ENCODE measurements around the gene KATNB1.
"Not testable (repeated sequence)": the region's sequence is repeated elsewhere in the genome, so short reads cannot be mapped to it uniquely, and the experiment has no call there.

KATNB1 gene

DNA sequence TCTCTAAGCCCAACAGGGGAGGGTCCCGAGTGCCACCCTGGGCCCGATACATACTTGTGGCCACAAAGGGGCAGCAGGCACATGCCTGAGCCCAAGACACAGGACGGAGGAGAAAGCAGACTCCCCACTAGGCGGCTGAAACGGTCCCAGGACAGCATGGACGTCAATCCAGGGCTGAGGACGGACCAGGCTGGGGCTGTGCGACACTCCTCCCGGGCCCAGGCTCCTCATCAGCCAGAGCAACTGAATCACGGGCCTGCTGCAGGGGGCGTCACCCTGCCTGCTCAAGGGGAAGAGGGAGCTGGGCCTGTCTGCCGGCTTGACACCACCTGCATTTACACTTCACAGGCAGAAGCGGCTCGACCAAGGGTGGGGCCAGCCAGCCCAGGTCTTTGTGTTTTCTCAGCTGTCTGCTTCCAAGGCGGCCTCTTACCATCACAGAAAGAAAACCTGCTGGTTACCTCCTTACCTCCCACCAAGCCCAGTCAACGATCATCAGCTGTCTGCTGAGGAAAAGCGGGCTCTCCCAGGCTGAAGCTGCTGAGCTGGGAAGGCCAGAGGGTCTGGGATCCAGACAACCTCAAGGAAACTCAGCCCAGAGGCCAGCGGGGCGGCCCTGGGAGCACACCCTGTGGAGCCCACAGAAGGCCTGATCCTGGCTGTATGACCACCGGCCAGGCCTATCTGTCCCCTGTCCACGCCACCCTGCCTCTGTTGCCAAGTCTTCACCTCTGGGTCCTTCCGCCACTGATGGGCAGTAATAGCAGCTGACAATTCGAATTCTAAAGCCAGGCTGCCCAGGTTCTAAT is 40.3 kb downstream of the KATNB1 start:
- Histone ChIP-seq H3K9me3 (no peaks in the 10 kb centered on the region), H3K27ac (no peak overlapping the region), H3K27me3 (no peaks in the 10 kb centered on the region), H3K36me3 (peaks cover 9 to 32% (median 29%) of the 10 kb centered on the region in 3 donors), H3K4me3 (no peak overlapping the region), H3K4me1 (no peaks in the 10 kb centered on the region)
- no peak for DNase-seq
- no peak for TF ChIP-seq CTCF (IDR thresholded peaks at IDR 0.05)
- intact Hi-C loops (cut with DNase I; ENCODE audit: low total_unique reads): no loop called here

- Histone ChIP-seq H3K4me1 (no peaks in the 10 kb centered on the region), H3K27me3 (no peaks in the 10 kb centered on the region), H3K4me3 (no peak overlapping the region), H3K9me3 (no peaks in the 10 kb centered on the region), H3K36me3 (peaks cover 0 to 24% (median 19%) of the 10 kb centered on the region in 3 donors), H3K27ac (no peak overlapping the region)
- no peak for TF ChIP-seq CTCF (IDR thresholded peaks at IDR 0.05)
- intact Hi-C loops (cut with DNase I; ENCODE audit: low total_unique reads): no loop called here
- DNase-seq: no peak
Observed at GRCh38 chr16:57778658-57779057, 43.1 kb downstream of the KATNB1 start.

DNA sequence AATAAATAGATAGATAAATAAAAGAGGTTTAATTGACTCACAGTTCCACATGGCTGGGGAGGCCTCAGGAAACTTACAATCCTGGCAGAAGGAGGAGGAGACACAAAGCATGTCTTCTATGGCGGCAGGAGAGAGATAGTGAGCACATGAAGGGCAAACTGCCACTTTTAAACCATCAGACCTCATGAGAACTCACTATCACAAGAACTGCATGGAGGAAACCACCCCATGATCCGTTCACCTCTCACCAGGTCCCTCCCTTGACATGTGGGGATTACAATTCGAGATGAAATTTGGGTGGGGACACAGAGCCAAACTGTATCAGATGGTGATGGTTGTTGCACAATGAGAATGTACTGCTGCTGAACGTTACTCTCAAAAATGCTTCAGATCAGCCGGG is 44.3 kb downstream of the KATNB1 start:
- H3K4me3 ChIP-seq; H3K27ac ChIP-seq; H3K4me1 ChIP-seq; intact Hi-C loops (cut with DNase I; ENCODE audit: low total_unique reads); H3K27me3 ChIP-seq; H3K9me3 ChIP-seq; DNase-seq: not testable (repeated sequence)
- H3K36me3 ChIP-seq: peaks cover 0 to 29% (median 27%) of the 10 kb centered on the region in 3 donors

DNA sequence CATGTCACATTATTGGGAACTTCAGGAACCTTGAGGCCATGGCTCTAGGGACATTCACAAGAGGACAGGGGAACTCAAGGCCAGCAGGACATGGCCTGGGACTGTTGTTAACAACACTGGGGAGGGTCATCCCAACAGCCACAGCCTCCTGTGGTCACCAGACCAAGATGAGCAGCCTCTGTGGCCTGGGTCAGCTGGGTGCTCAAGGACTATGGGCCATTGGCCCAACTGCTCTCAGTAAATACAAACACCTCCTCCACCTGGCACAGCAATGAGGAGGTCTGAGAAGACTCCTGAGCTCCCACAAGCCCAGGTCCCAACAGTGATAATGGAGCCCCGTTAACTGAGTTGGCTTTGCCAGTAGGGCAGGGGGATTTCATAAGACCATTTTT is 45.8 kb downstream of the KATNB1 start:
- no peak for DNase-seq
- H3K36me3 ChIP-seq: peaks cover 0 to 25% (median 23%) of the 10 kb centered on the region in 3 donors
- TF ChIP-seq CTCF (IDR thresholded peaks at IDR 0.05): no peak

DNA sequence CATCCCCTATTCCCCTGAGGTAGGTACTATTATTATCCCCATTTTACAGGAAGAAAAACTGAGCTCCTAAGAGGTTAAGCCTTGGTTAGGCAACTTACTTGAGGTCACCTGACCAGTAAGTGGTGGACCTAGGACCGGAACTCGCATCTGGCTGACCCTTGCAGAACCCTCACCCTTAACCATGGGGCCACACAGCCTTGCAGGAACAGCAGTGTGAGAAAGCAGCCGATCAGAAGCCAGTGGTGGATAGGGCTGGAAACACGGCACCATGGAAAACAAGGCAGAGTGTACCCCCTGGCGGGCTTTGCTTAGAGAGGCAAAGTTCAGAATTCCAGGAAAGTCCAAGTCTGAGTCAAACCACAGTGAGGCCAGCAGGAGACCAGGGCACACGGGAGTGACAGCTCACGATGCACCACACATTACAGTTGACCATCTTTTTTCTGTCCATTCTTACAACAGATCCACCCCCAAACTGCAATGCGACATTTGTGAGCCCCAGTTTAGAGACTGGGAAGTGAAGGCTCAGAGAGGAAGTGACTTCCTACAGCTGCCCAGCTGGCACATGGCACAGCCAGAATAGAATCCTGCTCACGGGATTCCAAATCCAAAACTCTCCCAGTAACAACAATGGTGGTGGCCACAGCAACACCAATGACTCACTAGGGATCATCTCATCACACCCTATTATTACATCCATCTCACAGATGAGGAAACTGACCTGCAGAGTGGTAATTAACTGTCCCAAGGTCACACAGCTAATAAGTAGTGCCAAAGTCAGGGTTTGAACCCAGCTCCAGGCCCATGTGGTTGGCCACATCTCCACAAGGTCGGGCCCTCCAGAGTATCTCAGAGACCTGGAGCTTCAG is 46.4 kb downstream of the KATNB1 start:
- Histone ChIP-seq H3K27me3 (no peaks in the 10 kb centered on the region), H3K4me3 (no peak overlapping the region), H3K4me1 (no peaks in the 10 kb centered on the region), H3K27ac (no peak overlapping the region), H3K36me3 (peaks cover 0 to 23% (median 22%) of the 10 kb centered on the region in 3 donors), H3K9me3 (no peaks in the 10 kb centered on the region)
- TF ChIP-seq CTCF (IDR thresholded peaks at IDR 0.05): no peak
- DNase-seq: no peak
- intact Hi-C loops (cut with DNase I; ENCODE audit: low total_unique reads): no loop called here

More for the DNA sequence above, 45.8 kb downstream of the KATNB1 start:
- H3K9me3 ChIP-seq: no peaks in the 10 kb centered on the region
- H3K4me3 ChIP-seq: no peak overlapping the region
- H3K27ac ChIP-seq: no peak overlapping the region
- H3K27me3 ChIP-seq: no peaks in the 10 kb centered on the region
- intact Hi-C loops (cut with DNase I; ENCODE audit: low total_unique reads): no loop called here
- H3K4me1 ChIP-seq: no peaks in the 10 kb centered on the region

- H3K27ac ChIP-seq: not testable (repeated sequence)
Observed at GRCh38 chr16:57782607-57783055, 47.1 kb downstream of the KATNB1 start.

More at GRCh38 chr16:57782607-57783055, 47.1 kb downstream of the KATNB1 start:
- DNase-seq; intact Hi-C loops (cut with DNase I; ENCODE audit: low total_unique reads); H3K9me3 ChIP-seq; H3K4me3 ChIP-seq; H3K4me1 ChIP-seq; H3K27me3 ChIP-seq: not testable (repeated sequence)
- H3K36me3 ChIP-seq: peaks cover 0 to 29% (median 23%) of the 10 kb centered on the region in 3 donors

All from tibial artery (tissue), 4 donors.